Right lobe of liver (tissue), 6 donors: Measurements from ENCODE around the gene FBXO47. TPM values are rescaled to one million over a fixed set of nuclear protein-coding genes. Genes with fewer than 3 reads are reported as not detected.

ENCODE experiments used
- ATAC-seq, 4 donors: fragments of 200-7000 bp; cut with Tn5 transposase; one replicate each; pipeline ENCODE4 v1.9.1; 2020; ENCODE audit warnings: mild to moderate bottlenecking in 4 of 4, moderate library complexity in 4 of 4
- DNase-seq, 3 donors: peaks; one replicate each; pipeline ENCODE4 v3.0.0-alpha.2; 2020
- H3K27ac ChIP-seq, 3 donors: fragments of 200-600 bp; one replicate each; pipeline ENCODE4 v1.8.0; 2022
- H3K27me3 ChIP-seq, 2 donors: fragments of 200-600 bp; one replicate each; pipeline ENCODE4 v1.8.0; 2022
- H3K36me3 ChIP-seq, 4 donors: fragments of 200-600 bp; sonication (generic) in 1 of 4; one replicate each; pipeline versions ENCODE4 v1.5.1 to v1.8.0; 2017 to 2022; ENCODE audit warnings: control low read depth in 1 of 4
- H3K4me1 ChIP-seq, 4 donors: fragments of 200-600 bp; sonication (generic) in 1 of 4; one replicate each; pipeline versions ENCODE4 v1.5.1 to v1.8.0; 2017 to 2022; ENCODE audit warnings: control low read depth in 1 of 4
- H3K4me3 ChIP-seq, 3 donors: fragments of 200-600 bp; one replicate each; pipeline ENCODE4 v1.8.0; 2022
- H3K9me3 ChIP-seq, 4 donors: fragments of 200-600 bp; sonication (generic) in 1 of 4; one replicate each; pipeline versions ENCODE4 v1.5.1 to v1.8.0; 2017 to 2022; ENCODE audit warnings: control low read depth in 1 of 4
- POLR2A ChIP-seq: fragments of 450-650 bp; IDR thresholded peaks from one replicate; pipeline ENCODE4 v1.6.1; 2017; ENCODE audit warnings: antibody characterized with exemption, mild to moderate bottlenecking
- WGBS: methylation state at CpG from one replicate; pipeline ENCODE4 v1.1.6; 2018; ENCODE audit warnings: low coverage, low lambda C conversion rate; ENCODE audit not compliant: insufficient coverage; ENCODE audit errors: missing lambda C conversion rate; 5-methylcytosine and 5-hydroxymethylcytosine counted together
- intact Hi-C, 2 donors: fragments of 100-400 bp; cut with DNase I; formaldehyde crosslinking; loops; one replicate each; pipeline versions ENCODE4 v1.11.2 to v1.14.1; 2022
- total RNA-seq, 6 experiments: library from RNA; depleted of rRNA in 2 of 6; stranded (reverse); fragments of >200 nt in 2 of 6; fragmentation: NEBNext Ultra II Directional in 3 of 6; extraction: Animal tissue kit (Norgen Biotek cat#: 25700) in 3 of 6; gene quantifications; one replicate each; pipeline versions ENCODE4 v1.1.0 to v1.2.4, GENCODE V29; 2016 to 2023
- TF ChIP-seq, protein P1 (sequence below), 4 donors: fragments of 200-600 bp in 3 of 4; fragments of 450-650 bp in 1 of 4; IDR thresholded peaks; one replicate each; pipeline versions ENCODE4 v1.5.1 to v1.8.0; 2016 to 2022; ENCODE audit warnings: antibody characterized with exemption in 4 of 4, mild to moderate bottlenecking in 2 of 4
- donor health status: DM: no; HTN: yes; CAD: no.
- donor health status: DM: no; HTN: no; CAD: no.
- donor health status: DM: no; HTN: no; CAD: no.
- donor health status: DM: no; HTN: yes; CAD: no.
- donor health status: DM: no; HTN: yes; CAD: no.

Gene FBXO47
- total RNA-seq, 6 experiments from 2014 or later = not detected

GRCh38 chr17:39008633-39009032 lies 41.4 kb upstream of the FBXO47 start:
- no peak for ATAC-seq
- intact Hi-C loops = no loop called here
- WGBS = 35% methylated on average over 2 of the region's 2 CpGs

DNA sequence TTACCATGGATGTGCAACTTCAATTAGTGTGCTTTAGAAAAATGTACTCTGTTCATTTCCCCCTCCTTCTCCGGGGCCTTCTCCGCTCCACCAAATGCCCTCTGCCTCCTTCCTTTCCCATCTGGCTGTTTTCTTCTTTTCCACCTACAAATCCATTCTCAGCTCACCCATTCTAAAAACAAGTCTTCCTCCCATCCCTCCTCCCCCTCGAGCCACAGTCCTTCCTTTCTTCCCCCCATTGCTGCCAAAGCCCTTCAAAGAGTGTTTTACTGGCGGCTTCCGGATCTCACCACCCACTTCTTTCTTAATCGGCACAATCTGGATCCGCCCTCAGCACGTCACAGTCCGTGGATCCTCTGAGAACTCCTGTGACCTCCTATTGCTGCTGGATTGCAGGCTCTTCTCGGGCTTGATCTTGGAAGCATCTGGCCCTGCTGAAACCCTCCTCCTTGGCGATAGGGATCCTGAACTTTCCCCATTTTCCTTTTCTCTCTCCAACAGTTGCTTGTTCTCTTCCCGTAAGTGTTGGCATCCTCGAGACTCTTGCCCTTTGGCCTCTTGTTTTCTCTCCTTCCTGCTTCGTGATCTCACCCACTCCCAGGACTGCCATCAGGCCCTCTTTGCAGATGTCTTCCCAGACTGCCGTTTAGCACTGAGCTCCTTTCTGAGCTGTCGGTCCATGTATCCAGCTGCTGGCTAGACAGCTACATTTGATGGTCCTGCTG lies 36.0 kb upstream of the FBXO47 start:
- no peaks in the 10 kb centered on the region for H3K4me1 ChIP-seq
- no peaks in the 10 kb centered on the region for H3K27me3 ChIP-seq
- DNase-seq (peak in 1 of 3 donors; percentile 30), ATAC-seq (peak; percentile 37 to 65 (median 56))
- H3K4me3 ChIP-seq = no peak overlapping the region
- H3K27ac ChIP-seq = peak overlapping the region in 1 of 3 donors; percentile 15
- intact Hi-C loops = no loop called here
- H3K9me3 ChIP-seq = no peaks in the 10 kb centered on the region
- no peaks in the 10 kb centered on the region for H3K36me3 ChIP-seq
- TF ChIP-seq, protein P1, sequence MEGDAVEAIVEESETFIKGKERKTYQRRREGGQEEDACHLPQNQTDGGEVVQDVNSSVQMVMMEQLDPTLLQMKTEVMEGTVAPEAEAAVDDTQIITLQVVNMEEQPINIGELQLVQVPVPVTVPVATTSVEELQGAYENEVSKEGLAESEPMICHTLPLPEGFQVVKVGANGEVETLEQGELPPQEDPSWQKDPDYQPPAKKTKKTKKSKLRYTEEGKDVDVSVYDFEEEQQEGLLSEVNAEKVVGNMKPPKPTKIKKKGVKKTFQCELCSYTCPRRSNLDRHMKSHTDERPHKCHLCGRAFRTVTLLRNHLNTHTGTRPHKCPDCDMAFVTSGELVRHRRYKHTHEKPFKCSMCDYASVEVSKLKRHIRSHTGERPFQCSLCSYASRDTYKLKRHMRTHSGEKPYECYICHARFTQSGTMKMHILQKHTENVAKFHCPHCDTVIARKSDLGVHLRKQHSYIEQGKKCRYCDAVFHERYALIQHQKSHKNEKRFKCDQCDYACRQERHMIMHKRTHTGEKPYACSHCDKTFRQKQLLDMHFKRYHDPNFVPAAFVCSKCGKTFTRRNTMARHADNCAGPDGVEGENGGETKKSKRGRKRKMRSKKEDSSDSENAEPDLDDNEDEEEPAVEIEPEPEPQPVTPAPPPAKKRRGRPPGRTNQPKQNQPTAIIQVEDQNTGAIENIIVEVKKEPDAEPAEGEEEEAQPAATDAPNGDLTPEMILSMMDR (IDR thresholded peaks at IDR 0.05) = no peak
- no peak for TF ChIP-seq POLR2A
- 30% methylated on average over 15 of the region's 16 CpGs for WGBS

More at GRCh38 chr17:39008633-39009032, 41.4 kb upstream of the FBXO47 start:
- Histone ChIP-seq H3K9me3 (no peaks in the 10 kb centered on the region), H3K27ac (no peak overlapping the region), H3K4me3 (no peak overlapping the region), H3K27me3 (no peaks in the 10 kb centered on the region), H3K36me3 (no peaks in the 10 kb centered on the region), H3K4me1 (no peaks in the 10 kb centered on the region)
- DNase-seq = no peak
- no peak for TF ChIP-seq POLR2A
- TF ChIP-seq, protein P1 (IDR thresholded peaks at IDR 0.05) = no peak

- intact Hi-C loops = no loop called here
- Histone ChIP-seq H3K9me3 (peaks cover 0 to 4% (median 0%) of the 10 kb centered on the region in 4 donors), H3K4me3 (no peak overlapping the region), H3K27me3 (no peaks in the 10 kb centered on the region), H3K27ac (no peak overlapping the region), H3K36me3 (no peaks in the 10 kb centered on the region), H3K4me1 (no peaks in the 10 kb centered on the region)
- 34% methylated on average over 9 of the region's 9 CpGs for WGBS
- TF ChIP-seq, protein P1 (IDR thresholded peaks at IDR 0.05) = no peak
- no peak for TF ChIP-seq POLR2A
- DNase-seq = peak in 2 of 3 donors; percentile 38 to 58
- ATAC-seq = peak; percentile 51 to 72 (median 62)
Measured at GRCh38 chr17:39001703-39002637, 34.8 kb upstream of the FBXO47 start.

GRCh38 chr17:39000021-39000601 lies 32.9 kb upstream of the FBXO47 start:
- ATAC-seq (no peak), DNase-seq (no peak)
- intact Hi-C loops = no loop called here
- Histone ChIP-seq H3K27ac (peak overlapping the region in 1 of 3 donors; percentile 26), H3K4me3 (no peak overlapping the region), H3K36me3 (no peaks in the 10 kb centered on the region), H3K4me1 (no peaks in the 10 kb centered on the region), H3K27me3 (no peaks in the 10 kb centered on the region), H3K9me3 (peaks cover 0 to 7% (median 0%) of the 10 kb centered on the region in 4 donors)
- no peak for TF ChIP-seq POLR2A
- TF ChIP-seq, protein P1 (IDR thresholded peaks at IDR 0.05) = no peak
- WGBS = 44% methylated on average over 4 of the region's 4 CpGs
